ENCODE results near the gene PARD3. TPM values are rescaled to one million over a fixed set of nuclear protein-coding genes. Genes with fewer than 3 reads are reported as not detected.

PARD3 gene
- total and polyA plus RNA-seq, 7 experiments from 2014 or later: 0.19 to 1.2 (median 0.43) TPM

DNA sequence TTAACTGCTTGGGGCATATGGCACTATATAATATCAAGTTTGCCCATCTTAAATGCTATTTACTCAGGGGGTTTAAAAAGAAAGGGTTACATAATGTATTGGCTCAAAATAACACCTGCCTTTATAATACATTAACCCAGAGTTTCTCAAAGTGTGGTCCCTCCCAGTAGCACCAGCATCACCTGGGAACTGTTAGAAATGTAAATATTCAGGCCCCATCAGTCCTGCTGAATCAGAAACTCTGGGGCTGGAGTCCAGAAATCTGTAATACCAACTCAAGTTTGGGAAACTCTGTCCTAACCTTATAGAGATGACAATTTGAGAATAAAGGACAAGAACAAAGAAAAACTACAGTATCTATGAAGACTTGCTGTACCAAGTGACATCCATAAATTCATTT lies 270.7 kb downstream of the PARD3 start:
- Histone ChIP-seq H3K9me3 (ENCODE audit: control insufficient read depth in 2 of 3, low read length in 3 of 3) (no peaks in the 10 kb centered on the region), H3K27me3 (ENCODE audit: control insufficient read depth in 2 of 2, insufficient read depth in 2 of 2, low read length in 2 of 2) (no peaks in the 10 kb centered on the region), H3K27ac (ENCODE audit: low read depth, low read length) (no peak overlapping the region), H3K36me3 (ENCODE audit: control insufficient read depth in 2 of 3, insufficient read depth in 3 of 3, low read length in 3 of 3) (no peaks in the 10 kb centered on the region), H3K4me3 (ENCODE audit: low read length) (no peak overlapping the region), H3K4me1 (ENCODE audit: control insufficient read depth in 2 of 2, insufficient read depth in 2 of 2, low read length in 2 of 2) (no peaks in the 10 kb centered on the region)
- H3K27ac Mint-ChIP-seq: no peak overlapping the region
- H3K36me3 Mint-ChIP-seq: no peaks in the 10 kb centered on the region
- H3K4me1 Mint-ChIP-seq: no peaks in the 10 kb centered on the region
- ChIA-PET POLR2A (interaction anchor here (0.9 kb wide), 1 partner anchor 26 kb away, joined by 3 read pairs; no protein-coding TSS in a partner anchor), CTCF (no interaction called here)
- H3K4me3 Mint-ChIP-seq: no peak overlapping the region
- ATAC-seq: no peak
- peaks cover 0 to 6% (median 5%) of the 10 kb centered on the region in 5 donors for H3K27me3 Mint-ChIP-seq
- DNase-seq: no peak
- intact Hi-C loops (cut with micrococcal nuclease): no loop called here
- H3K9me3 Mint-ChIP-seq: no peaks in the 10 kb centered on the region

DNA sequence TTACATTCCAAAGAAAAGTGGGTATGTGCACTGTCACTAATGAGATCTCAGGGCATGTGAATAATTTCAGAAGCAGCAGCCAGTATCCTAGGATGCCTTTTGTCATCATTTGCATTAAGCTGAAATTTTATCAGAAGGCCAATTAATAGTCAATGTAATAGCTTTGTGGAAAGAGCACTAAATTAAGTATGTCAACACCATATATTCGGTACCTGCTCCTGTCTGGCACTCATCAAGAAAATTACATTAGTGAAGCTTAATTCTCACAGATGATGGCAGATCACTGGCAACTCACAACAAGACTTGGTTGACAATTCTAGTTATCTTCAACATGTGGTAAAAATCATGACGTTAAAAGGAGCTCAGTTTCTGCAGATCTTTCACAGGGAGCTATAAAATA lies 271.4 kb downstream of the PARD3 start:
- Histone ChIP-seq H3K27me3 (ENCODE audit: control insufficient read depth in 2 of 2, insufficient read depth in 2 of 2, low read length in 2 of 2) (no peaks in the 10 kb centered on the region), H3K4me1 (ENCODE audit: control insufficient read depth in 2 of 2, insufficient read depth in 2 of 2, low read length in 2 of 2) (no peaks in the 10 kb centered on the region), H3K4me3 (ENCODE audit: low read length) (no peak overlapping the region), H3K36me3 (ENCODE audit: control insufficient read depth in 2 of 3, insufficient read depth in 3 of 3, low read length in 3 of 3) (no peaks in the 10 kb centered on the region), H3K27ac (ENCODE audit: low read depth, low read length) (no peak overlapping the region), H3K9me3 (ENCODE audit: control insufficient read depth in 2 of 3, low read length in 3 of 3) (no peaks in the 10 kb centered on the region)
- H3K27ac Mint-ChIP-seq: no peak overlapping the region
- no peaks in the 10 kb centered on the region for H3K9me3 Mint-ChIP-seq
- DNase-seq (no peak), ATAC-seq (no peak)
- intact Hi-C loops (cut with micrococcal nuclease): no loop called here
- peaks cover 0 to 6% (median 5%) of the 10 kb centered on the region in 5 donors for H3K27me3 Mint-ChIP-seq
- H3K36me3 Mint-ChIP-seq: no peaks in the 10 kb centered on the region
- no peak overlapping the region for H3K4me3 Mint-ChIP-seq
- CTCF ChIA-PET: no interaction called here
- POLR2A ChIA-PET: interaction anchor here (0.9 kb wide), 1 partner anchor 27 kb away, joined by 3 read pairs; no protein-coding TSS in a partner anchor
- no peaks in the 10 kb centered on the region for H3K4me1 Mint-ChIP-seq

DNA sequence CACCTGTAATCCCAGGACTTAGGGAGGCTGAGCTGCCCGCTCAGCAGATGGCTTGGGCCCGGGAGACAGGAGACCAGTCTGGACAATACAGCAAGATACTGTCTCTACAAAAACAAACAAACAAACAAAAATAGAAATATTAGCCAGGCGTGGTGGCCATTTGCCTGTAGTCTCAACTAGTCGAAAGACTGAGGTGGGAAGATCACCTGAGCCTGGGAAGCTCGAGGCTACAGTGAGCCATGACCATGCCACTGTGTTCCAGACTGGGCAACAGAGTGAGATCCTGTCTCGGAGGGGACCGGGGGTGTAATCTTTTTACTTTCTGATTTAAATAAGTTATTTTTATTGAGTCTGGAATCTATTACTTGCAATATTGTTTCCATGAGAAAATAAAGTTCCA lies 274.6 kb downstream of the PARD3 start:
- no peak overlapping the region for H3K27ac Mint-ChIP-seq
- Histone ChIP-seq H3K27ac (ENCODE audit: low read depth, low read length) (no peak overlapping the region), H3K9me3 (ENCODE audit: control insufficient read depth in 2 of 3, low read length in 3 of 3) (no peaks in the 10 kb centered on the region), H3K36me3 (ENCODE audit: control insufficient read depth in 2 of 3, insufficient read depth in 3 of 3, low read length in 3 of 3) (no peaks in the 10 kb centered on the region), H3K4me3 (ENCODE audit: low read length) (no peak overlapping the region), H3K4me1 (ENCODE audit: control insufficient read depth in 2 of 2, insufficient read depth in 2 of 2, low read length in 2 of 2) (no peaks in the 10 kb centered on the region), H3K27me3 (ENCODE audit: control insufficient read depth in 2 of 2, insufficient read depth in 2 of 2, low read length in 2 of 2) (no peaks in the 10 kb centered on the region)
- DNase-seq: no peak
- H3K9me3 Mint-ChIP-seq: no peaks in the 10 kb centered on the region
- ATAC-seq: no peak
- no peak overlapping the region for H3K4me3 Mint-ChIP-seq
- ChIA-PET POLR2A (no interaction called here), CTCF (no interaction called here)
- intact Hi-C loops (cut with micrococcal nuclease): no loop called here
- H3K27me3 Mint-ChIP-seq: peaks cover 0 to 6% (median 5%) of the 10 kb centered on the region in 5 donors
- H3K4me1 Mint-ChIP-seq: peaks cover 0 to 14% (median 0%) of the 10 kb centered on the region in 7 donors
- H3K36me3 Mint-ChIP-seq: no peaks in the 10 kb centered on the region

DNA sequence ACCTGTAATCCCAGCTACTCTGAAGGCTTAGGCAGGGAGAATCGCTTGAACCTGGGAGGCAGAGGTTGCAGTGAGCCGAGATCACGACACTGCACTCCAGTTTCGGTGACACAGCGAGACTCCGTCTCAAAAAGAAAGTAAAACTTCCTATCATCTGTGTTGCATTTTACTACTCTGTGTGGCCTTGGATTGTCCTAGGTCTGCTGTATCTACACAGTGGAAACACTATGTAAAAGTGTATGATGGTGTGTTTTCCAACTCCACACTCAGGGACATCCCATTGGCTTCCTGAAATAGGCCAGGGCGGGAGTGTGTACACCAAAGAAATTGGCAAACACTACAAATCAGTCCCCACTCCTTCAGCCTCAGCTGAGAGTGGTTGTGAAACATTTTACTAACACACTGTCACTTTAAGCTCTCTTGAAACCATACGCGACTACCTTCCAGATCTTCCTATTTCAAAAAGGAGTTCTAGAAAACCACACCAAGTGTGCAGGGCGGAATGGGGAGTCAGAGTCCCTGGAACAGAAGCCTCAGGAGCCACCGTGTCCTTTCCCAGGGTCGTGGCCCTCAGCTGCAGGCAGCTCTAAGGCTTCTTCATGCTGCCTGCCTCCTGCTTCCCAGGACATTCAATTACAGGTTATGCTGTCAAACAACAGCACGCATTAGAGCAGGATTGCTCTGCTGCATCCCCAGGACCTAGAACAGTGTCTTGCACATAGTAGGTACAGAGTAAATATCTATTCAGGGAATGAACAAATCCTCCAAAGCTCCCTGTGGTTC lies 275.4 kb downstream of the PARD3 start:
- CTCF ChIA-PET: no interaction called here
- H3K27ac Mint-ChIP-seq: no peak overlapping the region
- no peak for ATAC-seq

DNA sequence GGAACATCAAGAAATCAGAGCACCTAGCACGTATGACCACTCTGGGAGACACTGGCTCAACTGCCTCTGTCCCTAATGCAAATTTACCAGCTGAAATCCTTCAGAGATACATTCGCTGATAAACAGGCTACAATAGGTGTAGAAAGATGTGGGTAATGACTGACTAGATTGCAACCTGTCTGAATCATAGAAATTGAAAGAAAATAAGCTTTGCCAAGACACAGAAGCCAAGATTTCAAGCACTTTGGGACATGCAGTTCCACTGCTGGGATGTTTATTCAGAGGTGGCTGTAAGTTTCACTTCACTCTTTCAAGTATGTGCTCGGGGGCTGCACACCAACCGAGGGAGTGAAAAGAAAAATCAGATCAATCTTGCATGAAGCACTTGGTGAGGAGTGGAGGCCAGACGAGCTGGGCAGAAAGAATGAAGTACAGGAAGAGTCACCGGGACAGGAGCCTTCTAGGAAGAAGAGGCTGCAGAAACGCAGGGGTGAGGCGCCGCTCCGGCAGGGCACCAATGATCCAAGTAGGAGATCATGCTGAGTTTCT lies 276.7 kb downstream of the PARD3 start:
- Histone ChIP-seq H3K4me3 (ENCODE audit: low read length) (no peak overlapping the region), H3K4me1 (ENCODE audit: control insufficient read depth in 2 of 2, insufficient read depth in 2 of 2, low read length in 2 of 2) (no peaks in the 10 kb centered on the region), H3K27ac (ENCODE audit: low read depth, low read length) (no peak overlapping the region), H3K27me3 (ENCODE audit: control insufficient read depth in 2 of 2, insufficient read depth in 2 of 2, low read length in 2 of 2) (no peaks in the 10 kb centered on the region), H3K9me3 (ENCODE audit: control insufficient read depth in 2 of 3, low read length in 3 of 3) (no peaks in the 10 kb centered on the region), H3K36me3 (ENCODE audit: control insufficient read depth in 2 of 3, insufficient read depth in 3 of 3, low read length in 3 of 3) (no peaks in the 10 kb centered on the region)
- DNase-seq (no peak), ATAC-seq (no peak)
- POLR2A ChIA-PET: no interaction called here
- Mint-ChIP-seq H3K9me3 (peaks cover 0 to 6% (median 0%) of the 10 kb centered on the region in 11 donors), H3K4me3 (no peak overlapping the region), H3K27ac (no peak overlapping the region), H3K27me3 (peaks cover 0 to 14% (median 5%) of the 10 kb centered on the region in 5 donors), H3K4me1 (peaks cover 0 to 14% (median 0%) of the 10 kb centered on the region in 7 donors), H3K36me3 (no peaks in the 10 kb centered on the region)
- intact Hi-C loops (cut with micrococcal nuclease): no loop called here
- CTCF ChIA-PET: no interaction called here

More for the DNA sequence above, 275.4 kb downstream of the PARD3 start:
- H3K27me3 ChIP-seq (ENCODE audit: control insufficient read depth in 2 of 2, insufficient read depth in 2 of 2, low read length in 2 of 2): no peaks in the 10 kb centered on the region
- H3K27ac ChIP-seq (ENCODE audit: low read depth, low read length): no peak overlapping the region
- Mint-ChIP-seq H3K27me3 (peaks cover 0 to 6% (median 5%) of the 10 kb centered on the region in 5 donors), H3K4me1 (peaks cover 0 to 14% (median 0%) of the 10 kb centered on the region in 7 donors), H3K9me3 (peaks cover 0 to 2% (median 0%) of the 10 kb centered on the region in 11 donors), H3K4me3 (no peak overlapping the region), H3K36me3 (no peaks in the 10 kb centered on the region)
- H3K36me3 ChIP-seq (ENCODE audit: control insufficient read depth in 2 of 3, insufficient read depth in 3 of 3, low read length in 3 of 3): no peaks in the 10 kb centered on the region
- no peak overlapping the region for H3K4me3 ChIP-seq (ENCODE audit: low read length)
- H3K9me3 ChIP-seq (ENCODE audit: control insufficient read depth in 2 of 3, low read length in 3 of 3): no peaks in the 10 kb centered on the region
- POLR2A ChIA-PET: no interaction called here
- DNase-seq: no peak
- intact Hi-C loops (cut with micrococcal nuclease): no loop called here
- no peaks in the 10 kb centered on the region for H3K4me1 ChIP-seq (ENCODE audit: control insufficient read depth in 2 of 2, insufficient read depth in 2 of 2, low read length in 2 of 2)

DNA sequence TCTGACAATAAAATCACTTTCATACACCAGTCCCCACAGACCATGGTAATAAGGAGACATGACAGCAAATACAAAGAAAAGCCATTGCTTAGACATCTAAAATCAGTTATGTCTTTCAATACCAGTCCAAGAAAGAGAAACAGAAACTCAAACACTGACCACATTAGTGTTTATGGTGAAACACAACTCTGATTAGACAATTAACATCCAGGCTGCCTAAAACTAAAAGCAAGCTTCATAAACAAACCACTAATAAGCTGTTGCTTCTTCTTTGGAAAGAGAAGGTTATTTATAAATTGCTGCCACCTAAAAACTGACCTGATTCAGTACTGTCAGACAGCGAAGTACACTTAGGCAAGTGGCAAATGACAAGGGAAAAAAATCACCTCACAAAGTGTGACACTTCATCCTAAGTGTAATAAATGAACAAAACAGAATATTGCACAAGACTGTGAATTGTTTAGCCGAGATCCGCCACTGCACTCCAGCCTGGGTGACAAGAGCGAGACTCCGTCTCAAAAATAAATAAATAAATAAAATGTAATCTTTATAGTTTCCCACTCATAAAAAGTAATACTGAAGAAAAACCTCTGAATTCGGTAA lies 277.4 kb downstream of the PARD3 start:
- Histone ChIP-seq H3K36me3 (ENCODE audit: control insufficient read depth in 2 of 3, insufficient read depth in 3 of 3, low read length in 3 of 3) (no peaks in the 10 kb centered on the region), H3K4me3 (ENCODE audit: low read length) (no peak overlapping the region), H3K9me3 (ENCODE audit: control insufficient read depth in 2 of 3, low read length in 3 of 3) (no peaks in the 10 kb centered on the region), H3K27ac (ENCODE audit: low read depth, low read length) (no peak overlapping the region), H3K27me3 (ENCODE audit: control insufficient read depth in 2 of 2, insufficient read depth in 2 of 2, low read length in 2 of 2) (no peaks in the 10 kb centered on the region), H3K4me1 (ENCODE audit: control insufficient read depth in 2 of 2, insufficient read depth in 2 of 2, low read length in 2 of 2) (no peaks in the 10 kb centered on the region)
- Mint-ChIP-seq H3K4me1 (peaks cover 0 to 14% (median 0%) of the 10 kb centered on the region in 7 donors), H3K4me3 (no peak overlapping the region), H3K9me3 (peaks cover 0 to 6% (median under 1%) of the 10 kb centered on the region in 11 donors), H3K27ac (no peak overlapping the region), H3K36me3 (no peaks in the 10 kb centered on the region), H3K27me3 (peaks cover 0 to 14% (median 9%) of the 10 kb centered on the region in 5 donors)
- CTCF ChIA-PET: no interaction called here
- ATAC-seq (no peak), DNase-seq (no peak)
- POLR2A ChIA-PET: no interaction called here
- intact Hi-C loops (cut with micrococcal nuclease): no loop called here

All from naive thymus-derived CD4-positive, alpha-beta T cell (primary cell).